GM19023 (cell line): ENCODE results near the gene KCNMB2.

Experiments used
- ATAC-seq: cut with Tn5 transposase; IDR thresholded peaks from one replicate; pipeline ENCODE4 v1.9.1; 2021; ENCODE audit warnings: mild to moderate bottlenecking, moderate library complexity; ENCODE audit not compliant: unreplicated experiment

KCNMB2 gene

DNA sequence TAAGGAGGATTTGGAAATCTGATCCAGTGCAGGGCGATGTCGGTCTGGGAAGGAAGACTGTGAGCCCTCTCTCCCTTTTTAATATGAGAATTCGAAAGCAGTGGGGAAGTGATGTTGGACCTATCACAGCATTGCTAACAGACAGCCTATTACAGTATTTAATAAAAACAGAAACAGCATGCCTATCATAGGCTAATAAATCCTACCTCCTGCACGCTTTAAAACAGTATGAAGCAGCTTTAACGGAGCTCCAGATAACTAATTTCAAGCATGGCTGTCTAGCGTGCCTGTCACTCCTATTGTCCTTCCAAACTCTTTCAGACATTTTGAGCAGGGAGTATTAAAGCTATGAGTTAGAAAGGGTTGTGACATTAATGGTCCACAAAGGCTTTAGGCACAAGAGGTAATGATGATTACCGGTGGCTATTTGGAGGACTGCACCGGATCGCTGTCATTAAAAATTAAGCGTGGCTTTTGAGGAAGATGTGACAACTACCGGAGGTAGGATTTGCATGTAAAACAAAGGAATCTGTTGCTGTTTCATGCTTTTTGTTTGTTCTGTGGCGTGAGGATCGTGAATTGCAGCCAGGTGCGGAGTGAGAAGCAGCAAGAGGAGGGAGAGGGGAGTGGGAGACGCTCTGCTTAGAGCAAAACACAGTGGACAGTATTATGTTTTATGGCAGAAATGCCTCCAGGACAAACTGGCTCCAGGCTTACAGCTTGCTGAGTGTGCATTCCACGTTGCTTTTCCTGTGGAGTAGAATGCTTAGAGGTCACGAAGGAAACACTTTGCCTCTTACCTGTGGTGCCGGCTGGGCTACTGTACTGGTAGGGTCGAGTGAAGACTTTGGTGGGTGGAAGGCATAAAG, at the start of gene KCNMB2:
TSS of gene KCNMB2 (plus strand) at position 226 of the 869 bp plus-strand sequence.
- peak; percentile 46 for ATAC-seq

DNA sequence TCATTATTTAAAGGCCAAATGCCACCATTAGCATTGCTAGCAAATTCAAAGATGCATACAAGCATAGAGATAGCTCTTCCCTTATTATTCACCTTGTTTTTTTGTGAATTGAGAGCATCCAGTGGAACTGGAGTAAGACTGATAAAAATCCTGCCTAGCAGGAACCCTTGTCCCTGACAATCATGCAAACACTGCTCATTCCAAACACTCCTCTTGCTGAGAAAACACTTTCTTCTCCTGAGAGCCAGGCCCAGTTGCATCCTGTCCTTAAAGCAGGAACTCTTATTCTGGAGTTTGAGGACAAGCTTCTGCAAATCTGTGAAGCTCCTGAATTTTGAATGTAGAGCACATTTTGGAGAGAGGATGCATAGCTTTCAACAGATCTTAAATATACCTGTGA, 49.3 kb upstream of the KCNMB2 start:
- no peak for ATAC-seq

DNA sequence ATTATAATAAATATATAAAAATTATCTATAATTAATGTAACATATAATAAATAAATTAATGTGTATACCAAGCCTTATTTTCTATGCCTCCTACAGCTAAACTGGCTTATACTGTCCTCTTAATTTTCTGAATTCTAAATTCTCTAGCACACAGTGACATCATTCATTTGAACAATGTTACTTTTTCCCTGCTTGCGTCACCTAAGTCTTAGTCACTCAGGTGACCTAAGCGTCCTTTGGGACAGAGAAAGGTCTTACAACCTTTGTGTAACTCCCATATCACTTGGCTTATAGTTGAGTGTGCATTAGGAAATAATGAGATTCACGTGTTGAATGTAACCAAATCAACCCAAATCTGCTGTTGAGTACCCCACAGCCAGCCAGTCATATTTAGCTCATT, 48.5 kb upstream of the KCNMB2 start:
- ATAC-seq = no peak

DNA sequence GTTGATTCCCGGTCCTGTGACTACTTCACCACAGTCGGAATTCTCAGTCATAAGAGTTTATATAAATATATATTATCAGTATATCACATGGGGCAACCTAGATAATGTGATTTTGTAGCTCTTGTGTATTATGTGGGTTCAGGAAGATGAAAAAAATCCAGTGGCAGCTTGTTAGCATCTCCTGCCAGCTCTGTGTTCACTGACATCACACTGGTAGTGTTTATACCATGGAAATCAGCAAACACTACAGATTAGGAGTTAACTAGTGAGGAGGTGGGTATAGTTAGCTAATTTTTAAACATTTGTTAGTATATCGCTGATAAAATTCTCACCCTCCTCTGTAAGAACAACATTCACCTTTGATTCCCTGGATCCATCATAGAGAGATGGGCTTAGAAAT, 44.5 kb upstream of the KCNMB2 start:
- ATAC-seq = no peak

DNA sequence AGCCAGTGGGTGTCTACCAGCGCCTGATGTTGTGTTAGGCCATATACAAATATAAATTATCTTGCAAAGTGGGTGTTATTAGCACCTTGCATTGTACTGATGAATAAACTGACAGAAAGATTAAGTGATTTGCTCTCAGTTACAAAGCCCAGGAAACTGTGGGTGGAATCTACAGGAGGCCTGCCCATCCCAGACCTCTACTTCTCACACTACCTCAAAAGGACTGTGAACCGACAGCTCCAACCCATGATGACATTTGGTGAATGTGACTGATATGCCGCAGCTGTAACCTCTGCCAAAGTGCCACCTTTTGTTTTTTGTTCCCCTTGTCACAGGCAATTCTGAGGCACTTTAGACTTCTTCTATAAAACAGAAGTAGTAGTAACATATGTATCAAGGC, 43.7 kb upstream of the KCNMB2 start:
- no peak for ATAC-seq

DNA sequence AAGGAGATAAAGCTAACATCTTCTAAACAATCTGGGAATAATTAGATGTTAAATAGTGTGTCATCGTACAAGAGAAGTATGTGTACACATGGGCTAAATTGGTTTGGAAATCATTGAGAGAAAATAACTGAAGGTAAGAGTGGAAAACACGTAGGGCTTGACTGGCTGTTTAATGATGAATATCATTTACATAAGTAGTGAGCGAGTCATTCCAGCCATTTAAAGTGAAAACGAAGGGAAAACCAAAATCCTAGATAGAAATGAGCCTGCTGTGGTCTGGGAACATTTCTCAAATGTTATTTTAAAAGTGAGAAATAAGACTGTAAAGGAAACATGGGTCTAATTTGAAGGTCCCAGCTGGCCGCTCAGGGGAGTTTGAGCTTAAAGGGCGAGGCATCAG, 41.9 kb upstream of the KCNMB2 start:
- ATAC-seq = no peak

DNA sequence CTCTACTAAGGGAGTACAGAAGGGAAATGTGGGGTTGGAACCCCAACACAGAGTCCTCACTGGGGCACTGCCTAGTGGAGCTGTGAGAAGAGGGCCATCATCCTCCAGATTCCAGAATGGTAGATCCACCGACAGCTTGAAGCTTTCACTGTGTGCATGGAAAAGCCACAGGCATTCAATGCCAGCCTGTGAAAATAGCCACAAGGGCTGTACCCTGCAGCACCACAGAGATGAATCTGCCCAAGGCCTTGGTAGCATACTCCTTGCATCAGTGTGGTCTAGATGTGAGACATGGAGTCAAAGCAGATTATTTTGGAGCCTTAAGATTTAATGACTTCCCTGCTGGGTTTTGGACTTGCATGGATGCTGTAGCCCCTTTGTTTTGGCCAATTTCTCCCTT, 39.3 kb upstream of the KCNMB2 start:
- ATAC-seq = no peak

DNA sequence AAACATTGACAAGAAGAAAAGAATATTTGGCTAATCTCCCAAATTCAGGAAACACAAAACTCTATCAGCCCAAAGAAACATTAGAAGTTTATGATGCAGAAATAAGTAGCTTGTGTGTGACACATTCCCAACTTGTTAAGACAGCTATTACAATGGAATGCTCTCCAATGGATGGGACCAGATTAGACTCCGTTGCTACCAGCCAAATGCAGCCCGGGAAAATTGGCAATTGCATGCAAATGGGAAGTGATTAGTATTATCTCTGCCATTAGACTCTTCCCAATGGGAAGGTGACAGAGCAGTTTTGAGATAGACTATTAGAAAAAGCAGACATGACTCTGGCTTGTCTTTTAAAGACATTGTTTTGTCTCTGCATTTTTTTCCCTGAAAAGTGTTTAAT, 37.4 kb upstream of the KCNMB2 start:
- ATAC-seq = no peak

DNA sequence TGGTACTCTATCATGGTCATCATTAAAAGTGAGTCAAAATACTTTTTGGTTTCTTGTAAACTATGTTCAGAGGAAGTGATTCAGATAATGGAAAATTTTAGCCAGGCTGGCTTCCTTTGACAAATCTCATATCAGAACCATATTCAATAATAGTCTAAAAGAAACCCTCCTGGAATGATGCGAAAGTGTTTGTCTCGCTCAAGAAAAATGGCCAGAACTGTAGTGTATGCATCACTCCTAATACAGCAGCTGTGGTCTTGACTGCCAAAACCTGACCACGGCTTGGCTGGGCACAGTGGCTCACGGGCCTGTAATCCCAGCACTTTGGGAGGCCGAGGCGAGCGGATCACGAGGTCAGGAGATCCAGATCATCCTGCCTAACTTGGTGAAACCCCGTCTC, 35.6 kb upstream of the KCNMB2 start:
- ATAC-seq = no peak

DNA sequence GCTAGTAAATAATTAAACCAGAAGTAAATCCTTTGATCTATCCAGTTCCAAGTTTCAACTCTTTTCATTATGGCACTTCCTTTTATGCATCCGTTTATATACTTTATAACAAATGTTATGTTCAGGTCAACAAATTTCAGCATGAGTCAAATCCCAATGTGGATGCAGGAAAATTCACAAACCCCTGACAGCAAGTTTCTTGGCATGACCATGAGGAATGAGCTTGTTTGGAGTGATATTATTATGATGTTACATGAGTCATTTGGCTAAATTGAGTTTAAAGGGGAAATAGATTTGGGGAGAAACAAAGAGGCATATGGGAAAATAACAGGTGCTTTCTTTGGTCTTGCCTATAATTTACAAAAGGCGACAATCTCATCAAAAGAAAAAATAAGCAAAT, 32.1 kb upstream of the KCNMB2 start:
- ATAC-seq = no peak

DNA sequence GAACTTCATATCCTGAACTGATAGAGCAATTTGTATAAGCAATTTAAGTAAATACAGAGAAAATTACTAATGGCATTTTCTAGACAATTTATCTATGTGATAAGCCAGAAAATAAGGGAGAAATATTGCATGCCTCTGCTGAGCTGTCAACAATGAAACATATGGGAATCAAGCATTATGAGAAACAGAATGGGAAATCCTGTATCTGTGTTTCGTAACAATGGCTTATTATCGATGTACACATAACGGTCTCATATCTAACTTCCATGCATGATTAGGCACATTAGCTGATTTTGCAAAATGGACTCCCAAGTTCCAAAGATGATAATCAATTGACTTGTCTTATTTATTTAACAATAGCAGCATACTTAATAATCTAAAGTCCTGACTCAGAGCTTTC, 30.4 kb upstream of the KCNMB2 start:
- no peak for ATAC-seq

DNA sequence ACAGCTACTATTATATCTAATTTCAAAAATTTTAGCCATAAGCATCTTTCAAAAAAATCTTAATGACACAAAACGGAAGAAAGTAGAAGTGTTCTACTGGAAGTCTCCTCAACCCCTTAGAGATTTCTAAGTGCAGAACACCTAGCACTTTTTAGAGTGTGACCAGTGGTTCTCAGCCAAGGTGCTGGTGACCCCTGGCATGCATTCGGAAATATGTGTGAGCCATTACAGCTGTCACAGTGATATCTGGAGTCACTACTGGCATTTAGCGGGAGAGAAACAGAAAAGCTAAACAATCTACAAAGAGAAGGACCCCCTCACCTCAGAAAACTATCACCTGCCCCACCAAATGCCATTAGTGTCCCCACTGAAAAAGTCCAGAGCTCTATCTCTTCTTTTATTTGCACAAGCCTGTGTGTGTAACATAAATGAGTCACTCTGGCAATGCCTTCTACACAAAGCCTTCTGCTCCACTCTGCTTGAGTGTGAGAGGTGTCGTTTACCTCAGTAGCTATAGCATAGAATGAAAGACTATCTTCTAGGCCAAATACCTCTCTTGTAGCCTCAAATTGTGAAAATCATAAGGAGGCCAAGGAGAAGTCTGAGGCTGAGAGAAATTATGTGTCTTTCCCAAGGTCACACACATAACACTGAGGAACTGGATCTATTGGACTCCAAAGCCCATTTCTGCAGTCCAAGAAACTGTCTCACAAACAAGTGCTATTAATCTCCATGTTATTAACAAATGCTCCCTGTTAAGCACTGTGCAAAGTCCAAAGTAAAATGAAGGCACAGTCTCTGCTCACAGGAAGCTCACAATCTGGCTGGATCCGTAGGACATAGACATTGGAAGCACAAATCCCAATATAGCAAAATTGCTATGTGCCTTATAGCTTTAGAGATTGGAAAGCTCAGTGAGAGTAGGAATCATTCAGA, 28.5 kb upstream of the KCNMB2 start:
- no peak for ATAC-seq

DNA sequence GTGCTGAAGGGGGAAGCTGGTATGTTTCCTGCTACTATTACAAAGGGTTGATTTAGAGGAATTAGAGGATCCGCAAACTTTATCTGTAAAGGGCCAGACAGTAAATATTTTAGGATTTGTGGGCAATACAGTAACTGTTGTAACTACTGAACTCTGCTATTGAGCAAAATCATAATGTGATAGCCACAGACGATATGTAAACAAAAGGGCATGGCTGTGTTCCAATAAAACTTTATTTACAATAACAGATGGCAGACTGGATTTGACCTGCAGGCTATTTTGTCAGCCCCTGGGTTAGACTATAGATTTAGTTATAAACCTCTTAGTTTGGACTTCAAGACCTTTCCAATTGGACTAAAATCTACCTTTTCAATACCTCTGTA, 27.8 kb upstream of the KCNMB2 start:
- ATAC-seq = no peak

DNA sequence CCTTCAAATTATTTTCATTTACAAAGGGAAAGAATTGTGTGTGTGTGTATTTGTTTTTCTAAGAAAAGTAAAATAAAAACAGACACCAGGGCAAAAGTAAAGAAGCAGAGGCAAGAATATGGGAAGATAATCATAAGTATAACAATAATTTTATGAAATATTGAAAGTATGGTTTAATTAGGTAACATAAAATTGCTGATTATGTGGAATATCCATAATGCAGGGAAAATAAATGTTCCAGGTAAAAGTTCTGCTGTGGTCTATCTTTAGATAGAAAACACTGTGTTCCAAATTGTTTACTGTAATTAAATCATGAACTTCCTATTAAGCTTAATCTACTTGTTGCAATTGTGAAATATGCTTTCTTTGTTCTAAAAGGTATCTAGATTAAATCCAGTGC, 25.7 kb upstream of the KCNMB2 start:
- ATAC-seq = no peak

DNA sequence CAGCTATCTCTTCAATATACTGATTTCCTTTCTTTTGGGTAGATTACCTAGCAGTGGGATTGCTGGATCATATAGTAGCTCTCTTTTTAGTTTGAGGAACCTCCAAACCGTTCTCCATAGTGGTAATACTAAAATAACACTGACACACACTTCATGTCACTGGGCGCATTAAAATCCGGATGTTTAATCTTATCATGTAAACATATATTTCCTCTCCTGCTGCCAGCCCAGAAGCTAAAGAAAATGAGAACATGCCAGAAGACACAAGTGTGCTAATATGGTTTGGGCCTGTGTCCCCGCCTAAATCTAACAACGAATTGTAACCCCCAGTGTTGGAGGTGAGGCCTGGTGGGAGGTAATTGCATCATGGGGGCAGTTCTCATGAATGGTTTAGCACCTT, 23.6 kb upstream of the KCNMB2 start:
- ATAC-seq = no peak

DNA sequence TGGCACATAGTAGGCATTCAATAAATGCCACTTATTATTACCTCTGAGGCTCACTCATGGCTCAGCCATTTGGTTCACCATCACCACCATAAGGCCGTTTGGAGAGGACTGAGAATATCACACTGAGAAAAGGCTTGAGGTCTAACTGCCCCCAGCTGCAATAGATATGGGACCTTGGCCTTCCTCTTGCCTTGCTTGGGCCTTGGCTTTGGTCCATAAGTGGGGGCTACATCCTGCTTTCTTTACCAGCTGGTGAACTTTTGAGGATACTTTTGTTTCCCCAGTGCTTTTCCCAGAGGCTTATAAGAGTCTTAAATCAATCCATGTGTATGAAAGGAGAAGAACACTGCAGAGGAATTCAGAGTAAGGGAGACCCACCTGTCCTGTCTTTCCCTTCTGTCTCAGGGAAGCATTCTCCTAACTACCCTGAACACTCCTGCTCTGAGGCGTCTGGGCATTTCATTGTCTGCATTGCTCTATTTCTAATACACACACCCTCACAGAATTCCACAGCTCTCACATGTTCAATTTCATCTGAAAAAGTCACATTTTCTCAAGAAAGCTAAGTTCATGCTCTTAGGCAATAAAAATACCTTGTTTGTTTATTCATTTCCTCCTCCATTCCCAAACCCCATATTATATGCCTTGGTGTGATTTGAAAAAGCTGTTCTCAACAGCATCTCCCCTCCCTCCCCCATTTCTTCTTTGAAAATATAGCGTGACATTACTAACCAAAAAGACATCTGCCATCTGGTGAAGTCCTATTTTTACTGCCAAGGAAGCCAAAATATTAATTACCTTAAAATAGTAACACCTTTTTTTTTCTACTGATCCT, 22.5 kb upstream of the KCNMB2 start:
- peak; percentile 36 for ATAC-seq

DNA sequence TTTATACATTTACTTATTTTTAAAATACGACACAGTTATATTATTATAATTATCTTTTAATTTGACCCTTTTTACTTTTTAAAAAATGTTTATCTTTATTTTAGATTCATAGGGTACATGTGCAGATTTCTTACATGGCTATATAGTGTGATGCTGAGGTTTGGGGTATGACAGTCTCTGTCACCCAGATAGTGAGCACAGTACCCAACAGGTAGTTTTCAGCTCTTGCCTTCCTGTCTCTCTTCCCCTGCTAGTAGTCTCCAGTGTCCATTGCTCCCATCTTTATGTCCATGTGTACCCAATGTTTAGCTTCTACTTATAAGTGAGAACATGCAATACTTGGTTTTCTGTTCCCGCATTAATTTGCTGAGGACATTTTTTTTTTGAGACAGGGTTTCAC, 21.8 kb upstream of the KCNMB2 start:
- no peak for ATAC-seq

DNA sequence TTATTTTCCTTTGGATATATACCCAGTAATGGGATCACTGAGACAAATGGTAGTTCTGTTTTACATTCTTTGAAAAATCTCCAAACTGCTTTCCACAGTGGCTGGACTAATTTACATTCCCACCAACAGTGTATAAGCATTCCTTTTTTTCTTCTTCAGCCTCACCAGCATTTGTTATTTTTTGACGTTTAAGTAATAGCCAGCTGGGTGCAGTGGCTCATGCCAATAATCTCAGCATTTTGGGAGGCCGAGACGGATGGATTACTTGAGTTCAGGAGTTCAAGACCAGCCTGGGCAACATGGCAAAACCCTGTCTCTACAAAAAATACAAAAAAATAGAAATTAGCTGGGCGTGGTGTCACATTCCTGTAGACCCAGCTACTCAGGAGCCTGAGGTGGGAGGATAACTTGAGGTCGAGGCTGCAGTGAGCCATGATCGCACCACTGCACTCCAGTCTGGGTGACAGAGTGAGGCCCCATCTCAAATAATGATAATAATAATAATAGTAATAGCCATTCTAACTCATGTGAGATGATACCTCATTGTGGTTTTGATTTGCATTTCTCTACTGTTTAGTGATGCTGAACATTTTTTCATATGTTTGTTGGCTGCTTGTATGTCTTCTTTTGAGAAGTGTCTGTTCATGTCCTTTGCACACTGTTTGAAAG, 21.0 kb upstream of the KCNMB2 start:
- peak; percentile 19 for ATAC-seq

DNA sequence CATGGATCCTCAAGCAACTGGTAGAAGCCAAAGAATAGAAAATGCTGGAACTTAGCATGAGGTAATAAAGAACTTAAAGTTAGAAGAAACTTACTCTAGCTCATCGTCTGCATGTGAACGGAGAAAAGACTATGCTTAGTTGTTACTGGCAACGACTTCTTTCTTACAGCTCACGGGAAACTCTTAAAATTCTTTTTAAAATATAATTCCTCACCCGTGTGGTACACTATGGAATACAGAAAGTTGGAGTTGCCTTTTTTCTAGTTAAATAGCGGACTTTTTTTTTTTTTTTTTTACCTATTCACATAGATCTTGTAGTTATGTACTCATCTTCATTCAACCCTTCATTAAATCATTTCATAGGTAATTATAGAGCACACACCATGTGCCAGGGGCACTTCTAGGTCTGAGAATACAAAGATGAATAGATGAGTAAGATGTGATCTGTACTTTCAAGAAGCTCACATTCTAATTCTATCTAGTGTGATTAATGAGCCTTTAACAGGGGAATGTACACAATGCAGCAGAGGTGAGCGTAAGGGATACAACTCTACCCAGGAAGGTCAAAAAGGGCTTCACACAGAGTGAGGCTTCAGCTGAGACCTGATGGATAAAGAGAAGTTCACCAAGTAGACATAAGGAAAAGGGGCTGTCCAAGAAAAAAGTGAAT, 18.4 kb upstream of the KCNMB2 start:
- ATAC-seq = no peak
